DMS153 (cell line): Measurements from ENCODE around the gene KRTAP24-1.

ENCODE experiments used
- DNase-seq: peaks from one replicate; lab custom pipeline; 2025; lab: John Stamatoyannopoulos, UW

Gene KRTAP24-1, protein sequence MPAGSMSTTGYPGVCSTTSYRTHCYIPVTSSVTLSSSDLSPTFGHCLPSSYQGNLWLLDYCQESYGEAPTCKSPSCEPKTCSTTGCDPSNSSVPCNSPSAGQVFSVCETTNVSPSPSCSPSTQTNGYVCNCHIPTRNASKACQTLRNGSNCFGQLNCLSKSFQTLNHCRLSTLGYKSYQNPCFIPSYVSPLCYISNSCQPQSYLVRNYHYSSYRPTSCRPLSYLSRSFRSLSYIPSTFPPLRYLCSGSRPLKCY

DNA sequence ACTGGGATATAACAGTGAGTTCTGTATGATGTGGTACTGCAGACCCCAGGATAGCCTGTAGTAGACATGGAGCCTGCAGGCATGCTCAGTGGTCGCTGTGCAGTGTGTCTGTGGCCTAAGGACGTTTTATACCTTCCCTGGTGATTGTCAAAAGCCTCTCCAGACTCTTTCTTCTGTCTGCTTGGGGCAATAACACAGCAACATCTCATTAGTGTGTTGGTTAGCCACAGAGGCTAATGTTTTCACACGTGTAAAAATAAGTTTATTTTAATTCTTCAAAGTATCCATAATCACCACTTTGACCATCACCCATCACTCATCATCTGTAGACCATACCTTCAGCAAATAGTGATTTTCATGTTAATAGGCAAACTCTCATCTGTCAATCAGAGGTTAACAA lies at the start of gene KRTAP24-1:
KRTAP24-1 (minus strand) TSS at position 101 of the 400 bp plus-strand sequence; CDS start at position 83, 18 bp downstream.
- no peak for DNase-seq

DNA sequence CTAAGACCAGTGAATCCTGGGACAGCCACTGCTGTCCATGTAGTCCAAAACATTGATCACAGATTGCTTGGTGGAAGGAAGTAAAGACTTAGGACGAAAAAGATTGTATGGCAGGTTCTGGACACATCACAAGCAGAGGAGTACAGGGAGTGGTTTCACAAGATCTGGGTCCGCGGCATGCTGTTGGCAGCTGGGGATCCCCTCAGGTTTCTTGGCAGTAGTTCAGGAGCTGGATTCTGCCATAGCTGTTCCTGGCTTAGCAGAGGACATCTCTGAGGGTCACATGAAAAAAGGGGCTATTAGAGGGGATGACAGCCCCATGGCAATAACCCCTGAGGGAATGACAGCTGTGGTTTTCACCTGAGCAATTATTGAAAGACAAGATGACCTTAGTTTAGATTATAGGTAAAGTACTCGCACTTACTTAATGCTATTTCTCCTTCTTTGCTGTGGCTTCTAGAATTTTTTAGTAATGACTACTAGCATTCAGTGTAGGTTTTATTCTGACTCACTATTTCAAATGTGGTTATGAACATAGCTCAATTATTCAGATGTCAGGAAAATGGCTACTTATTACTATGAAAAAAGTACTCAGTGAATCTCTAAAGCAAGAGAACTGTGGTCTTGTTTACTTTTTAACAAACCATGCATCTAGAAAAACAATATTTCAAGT lies 46.6 kb upstream of the KRTAP24-1 start:
- DNase-seq, result no peak

GRCh38 chr21:30326390-30326789 lies 43.6 kb upstream of the KRTAP24-1 start:
- DNase-seq, result no peak

- DNase-seq, result no peak
These were observed 37.5 kb upstream of the KRTAP24-1 start, which contains the start of gene KRTAP26-1 for GRCh38 chr21:30320215-30320614. KRTAP26-1 (minus strand) TSS chr21:30320315; CDS start chr21:30320035, 280 bp downstream.

GRCh38 chr21:30315701-30316100 lies 33.0 kb upstream of the KRTAP24-1 start:
- no peak for DNase-seq

GRCh38 chr21:30306884-30307283 lies 24.1 kb upstream of the KRTAP24-1 start:
- DNase-seq, result no peak

DNA sequence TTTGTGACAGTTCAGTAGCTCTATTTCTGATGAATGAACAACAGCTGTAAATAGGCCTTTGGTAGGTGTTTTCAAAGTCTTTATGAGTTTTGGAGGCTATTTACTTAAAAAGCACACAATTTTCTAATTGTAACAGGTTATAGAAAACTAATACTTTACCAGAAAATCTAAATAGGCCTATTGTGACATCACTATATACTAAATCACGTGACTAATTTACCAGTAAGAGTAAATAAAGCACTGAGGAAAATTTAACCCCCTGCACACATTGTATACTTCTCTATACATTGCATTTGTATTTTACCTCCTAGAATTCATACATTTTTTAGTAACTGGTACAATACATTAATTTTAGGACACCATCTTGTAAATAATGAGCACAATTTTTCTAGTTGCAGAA lies 22.4 kb upstream of the KRTAP24-1 start:
- no peak for DNase-seq

DNA sequence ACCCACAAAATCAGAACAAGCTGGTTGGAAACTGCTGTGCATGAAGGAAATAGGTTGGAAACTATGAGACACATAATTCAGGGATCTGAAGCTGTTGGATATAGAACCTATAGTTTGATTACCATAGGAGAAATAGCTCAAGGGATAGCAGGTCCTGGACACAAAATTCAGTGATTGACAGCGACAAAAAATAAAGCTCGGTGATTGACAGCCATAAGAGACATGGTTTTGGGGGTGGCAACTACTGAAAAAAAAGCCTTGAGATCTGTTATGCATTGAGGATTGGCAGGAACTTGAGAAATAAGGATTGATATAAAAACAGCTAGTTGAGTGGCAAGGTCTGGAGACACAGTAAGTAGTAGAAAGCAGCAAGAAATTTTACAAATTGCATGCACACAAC lies 6.5 kb upstream of the KRTAP24-1 start, which contains the start of gene KRTAP25-1:
KRTAP25-1 (minus strand) TSS at position 300 of the 400 bp plus-strand sequence; CDS start at position 276, 24 bp downstream.
- DNase-seq, result no peak

GRCh38 chr21:30271611-30272010 lies 11.1 kb downstream of the KRTAP24-1 start:
- DNase-seq, result no peak

- no peak for DNase-seq
These were observed 11.6 kb downstream of the KRTAP24-1 start for GRCh38 chr21:30271156-30271555.

DNA sequence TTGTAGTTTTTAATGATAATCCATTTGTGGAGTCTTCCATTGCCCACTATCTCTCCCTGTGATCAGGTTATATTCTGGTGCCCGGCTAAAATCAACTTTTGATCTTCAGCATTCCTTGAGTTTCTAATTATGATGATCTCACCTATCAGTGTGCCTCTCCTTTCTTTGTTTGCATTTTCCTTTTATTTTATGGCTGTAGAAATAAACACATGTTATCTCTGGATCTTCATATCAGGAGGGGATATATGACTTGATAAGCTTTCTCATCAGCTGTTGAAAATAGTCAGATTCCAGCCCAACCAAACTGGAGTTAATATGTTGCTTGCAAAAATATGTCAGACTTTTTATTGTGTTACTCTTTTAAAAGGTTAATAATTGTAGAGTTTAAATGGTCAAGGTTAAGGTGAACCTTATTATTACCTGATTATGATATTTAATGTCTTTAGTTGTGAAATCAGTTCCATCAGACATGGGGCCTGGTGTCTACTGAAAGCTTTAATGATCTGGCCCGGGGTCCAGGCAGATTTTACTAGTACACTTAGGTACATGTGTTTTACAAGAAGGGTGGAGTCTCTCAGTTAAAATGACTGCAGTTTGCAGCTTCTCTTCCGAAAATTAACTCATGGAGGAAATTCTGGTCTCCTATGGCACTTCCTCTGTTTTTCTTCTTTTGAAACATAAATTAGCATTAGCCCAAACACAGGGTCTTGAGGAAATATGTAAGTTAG lies 12.8 kb downstream of the KRTAP24-1 start:
- no peak for DNase-seq

DNA sequence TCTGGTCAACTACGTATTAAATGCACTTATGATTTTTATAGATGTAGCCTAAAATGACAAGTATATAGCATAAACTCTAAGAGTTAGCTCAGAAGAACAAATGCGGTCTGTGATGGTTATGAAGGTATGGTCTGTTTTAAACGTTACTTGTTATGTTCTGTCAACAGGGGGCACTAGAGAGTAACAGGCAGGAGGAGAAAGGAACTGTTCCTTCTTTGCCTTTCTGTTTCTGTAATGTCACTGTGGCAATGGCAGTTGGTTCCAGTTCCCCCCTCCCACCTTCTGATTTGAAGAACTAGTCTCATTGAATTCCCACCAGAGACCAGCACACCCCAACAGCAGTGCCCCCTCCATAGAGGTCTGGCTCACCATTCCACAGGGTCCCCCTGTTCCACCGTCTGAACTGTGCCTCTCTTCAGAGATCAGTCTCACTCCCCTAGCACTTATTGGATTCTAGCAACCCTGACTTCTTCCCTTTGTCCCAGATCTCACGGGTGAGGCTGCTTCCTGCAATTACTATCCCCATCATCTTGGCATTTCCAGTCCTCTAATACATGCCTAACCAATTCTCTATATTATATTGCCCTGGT lies 14.0 kb downstream of the KRTAP24-1 start:
- no peak for DNase-seq

GRCh38 chr21:30257773-30258172 lies 25.0 kb downstream of the KRTAP24-1 start:
- DNase-seq, result no peak

GRCh38 chr21:30256100-30256499 lies 26.6 kb downstream of the KRTAP24-1 start:
- no peak for DNase-seq

DNA sequence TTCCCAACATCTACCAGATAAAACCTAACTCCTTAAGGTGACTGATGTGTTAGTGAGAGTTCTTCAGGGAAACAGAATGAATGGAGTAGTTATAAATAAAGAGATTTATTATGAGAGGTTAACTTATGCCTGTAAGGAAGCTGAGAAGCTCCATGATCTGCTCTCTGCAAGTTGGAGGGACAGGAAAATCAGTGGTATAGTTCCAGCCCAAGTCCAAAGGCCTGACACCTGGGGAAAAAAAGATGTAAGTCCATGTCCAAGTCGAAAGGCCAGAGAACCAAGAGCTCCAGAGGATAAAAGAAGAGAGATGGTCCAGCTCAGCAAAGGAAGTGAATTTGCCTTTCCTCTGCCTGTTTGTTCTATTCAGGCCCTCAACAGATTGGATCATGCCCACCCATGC lies 27.1 kb downstream of the KRTAP24-1 start:
- no peak for DNase-seq

- no peak for DNase-seq
These were observed 31.0 kb downstream of the KRTAP24-1 start for GRCh38 chr21:30251781-30252180.

DNA sequence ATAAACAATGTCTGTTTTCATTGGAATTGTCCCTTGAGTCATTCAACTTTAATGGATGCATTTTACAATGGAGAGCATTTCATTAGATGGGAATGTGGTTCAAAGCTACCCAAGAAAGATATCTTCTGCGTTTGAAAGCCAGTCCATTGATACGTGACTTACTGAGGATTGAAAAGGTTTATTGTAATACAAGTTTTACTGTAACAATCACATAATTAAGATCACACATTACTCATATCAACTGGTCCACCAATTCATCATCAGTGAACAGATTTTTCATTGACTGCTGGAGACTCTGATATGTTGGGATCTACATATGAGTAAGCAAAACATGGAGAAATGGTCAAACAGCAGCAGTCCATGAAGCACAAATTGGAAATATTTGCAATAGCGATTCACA lies 32.8 kb downstream of the KRTAP24-1 start:
- no peak for DNase-seq

DNA sequence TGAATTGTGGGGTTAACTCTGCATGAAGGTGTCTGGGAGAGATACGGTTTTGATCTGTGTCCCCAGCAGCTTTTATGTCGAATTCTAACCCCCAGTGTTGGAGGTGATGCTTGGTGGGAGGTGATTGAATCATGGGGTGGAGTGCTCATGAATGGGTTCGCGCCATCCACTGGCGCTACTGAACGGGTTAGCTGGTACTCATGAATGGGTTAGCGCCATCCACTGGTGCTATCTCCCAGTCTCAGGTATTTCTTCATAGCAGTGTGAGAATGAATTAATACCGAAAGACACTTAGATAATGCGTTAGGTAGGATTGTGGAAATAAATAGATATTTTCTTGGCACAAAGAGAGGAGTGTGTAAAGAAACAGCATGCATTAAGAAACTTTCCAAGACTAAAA lies 33.9 kb downstream of the KRTAP24-1 start:
- no peak for DNase-seq

GRCh38 chr21:30245061-30245460 lies 37.7 kb downstream of the KRTAP24-1 start:
- no peak for DNase-seq

DNA sequence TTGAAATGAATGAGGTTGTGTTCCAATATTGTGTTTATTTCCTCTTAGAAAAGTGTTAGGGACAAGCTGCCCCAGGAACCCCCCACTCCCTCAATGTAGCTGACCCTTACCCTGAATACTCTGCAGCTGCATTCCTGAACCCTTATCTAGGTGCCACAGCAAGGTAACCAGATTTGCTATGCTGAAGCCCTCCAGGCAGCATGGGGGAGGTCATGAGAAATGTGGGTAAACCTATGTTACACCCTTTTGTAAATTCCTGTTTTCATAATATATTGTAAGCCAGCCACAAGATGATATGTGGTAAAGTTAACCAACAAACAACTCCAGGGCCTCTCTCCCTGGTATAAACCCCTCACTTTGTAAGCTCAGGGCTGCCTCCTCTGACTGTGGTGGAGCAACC lies 39.1 kb downstream of the KRTAP24-1 start:
- no peak for DNase-seq

GRCh38 chr21:30240661-30241060 lies 42.1 kb downstream of the KRTAP24-1 start:
- DNase-seq, result no peak

- DNase-seq, result no peak
These were observed 44.6 kb downstream of the KRTAP24-1 start for GRCh38 chr21:30238168-30238567.
